HEK293 (cell line): ENCODE data around the gene PCSK6.

Source experiments
- CTCF ChIA-PET: fragments of 350-600 bp; formaldehyde crosslinking; extraction: SDS; loops from one replicate; lab custom pipeline; 2021; ENCODE audit warnings: antibody characterized with exemption; lab: Yijun Ruan, JAX
- POLR2A ChIA-PET: fragments of 300-600 bp; formaldehyde crosslinking; extraction: SDS; loops from one replicate; lab custom pipeline; 2020; ENCODE audit warnings: antibody characterized with exemption, inconsistent platforms; lab: Yijun Ruan, JAX
- H3K27ac ChIP-seq: fragments of 200-500 bp; sonication (Bioruptor generic); 2 replicates; pipeline ENCODE4 v1.5.1; 2014; ENCODE audit warnings: low read depth, low read length, control low read depth, inconsistent platforms; ENCODE audit errors: extremely low read depth
- H3K36me3 ChIP-seq, 2 experiments: fragments of 200-500 bp in 1 of 2; sonication (Bioruptor generic) in 1 of 2; 1 replicate in 1 of 2; 2 replicates in 1 of 2; pipeline ENCODE4 v1.5.1; 2014 to 2017; ENCODE audit warnings: inconsistent platforms in 2 of 2, low read length in 2 of 2; ENCODE audit not compliant: control insufficient read depth in 2 of 2, insufficient read depth in 1 of 2
- H3K4me1 ChIP-seq: fragments of 200-500 bp; sonication (Bioruptor generic); 2 replicates; pipeline ENCODE4 v1.5.1; 2014; ENCODE audit warnings: mild to moderate bottlenecking, low read length, inconsistent platforms; ENCODE audit not compliant: control insufficient read depth, insufficient read depth
- H3K4me3 ChIP-seq: 2 replicates; pipeline ENCODE4 v1.5.1; 2011; ENCODE audit warnings: low read depth, mild to moderate bottlenecking, control low read depth, low read length, moderate library complexity
- H3K9me3 ChIP-seq: fragments of 200-500 bp; sonication (Bioruptor generic); 2 replicates; pipeline ENCODE4 v1.5.1; 2014; ENCODE audit warnings: low read depth, low read length, inconsistent platforms; ENCODE audit not compliant: control insufficient read depth, insufficient read depth
- EGR2 ChIP-seq: fragments of 450-650 bp; formaldehyde crosslinking; IDR thresholded peaks from 2 replicates; pipeline ENCODE4 v1.5.1; 2016; ENCODE audit warnings: low read depth, missing biosample characterization, missing genetic modification characterization
- INSM2 ChIP-seq: fragments of 450-650 bp; formaldehyde crosslinking; IDR thresholded peaks from 2 replicates; pipeline ENCODE4 v1.5.1; 2016; ENCODE audit warnings: missing biosample characterization, missing genetic modification characterization
- KLF10 ChIP-seq: fragments of 450-650 bp; IDR thresholded peaks from 2 replicates; pipeline ENCODE4 v1.5.1; 2018; ENCODE audit warnings: missing biosample characterization, mild to moderate bottlenecking, missing genetic modification characterization
- PATZ1 ChIP-seq: fragments of 450-650 bp; formaldehyde crosslinking; IDR thresholded peaks from 2 replicates; pipeline ENCODE4 v1.5.1; 2016; ENCODE audit warnings: missing biosample characterization, missing genetic modification characterization
- RBAK ChIP-seq: fragments of 450-650 bp; formaldehyde crosslinking; IDR thresholded peaks from 2 replicates; pipeline ENCODE4 v1.5.1; 2016; ENCODE audit warnings: missing biosample characterization, missing genetic modification characterization
- SCRT1 ChIP-seq: fragments of 450-650 bp; formaldehyde crosslinking; IDR thresholded peaks from 2 replicates; pipeline ENCODE4 v1.5.1; 2016; ENCODE audit warnings: missing biosample characterization, missing genetic modification characterization, borderline replicate concordance
- TCF7L2 ChIP-seq: IDR thresholded peaks from 2 replicates; pipeline ENCODE4 v1.6.1; 2011; ENCODE audit warnings: low read depth, mild to moderate bottlenecking, inconsistent platforms, low read length, moderate library complexity, borderline replicate concordance
- ZBTB21 ChIP-seq: fragments of 450-650 bp; formaldehyde crosslinking; IDR thresholded peaks from 2 replicates; pipeline ENCODE4 v1.5.1; 2017; ENCODE audit warnings: missing biosample characterization, missing genetic modification characterization
- ZBTB26 ChIP-seq: fragments of 450-650 bp; formaldehyde crosslinking; optimal IDR thresholded peaks from 2 replicates; pipeline ENCODE3; 2016; ENCODE audit warnings: missing biosample characterization, mild to moderate bottlenecking, missing genetic modification characterization
- ZIC2 ChIP-seq: fragments of 450-650 bp; formaldehyde crosslinking; IDR thresholded peaks from 2 replicates; pipeline ENCODE4 v1.5.1; 2016; ENCODE audit warnings: missing biosample characterization, missing genetic modification characterization
- ZNF140 ChIP-seq: fragments of 450-650 bp; formaldehyde crosslinking; IDR thresholded peaks from 2 replicates; pipeline ENCODE4 v1.5.1; 2016; ENCODE audit warnings: missing biosample characterization, missing genetic modification characterization
- ZNF155 ChIP-seq: fragments of 450-650 bp; formaldehyde crosslinking; IDR thresholded peaks from 2 replicates; pipeline ENCODE4 v1.5.1; 2016; ENCODE audit warnings: missing biosample characterization, missing genetic modification characterization
- ZNF23 ChIP-seq: fragments of 450-650 bp; formaldehyde crosslinking; IDR thresholded peaks from 2 replicates; pipeline ENCODE4 v1.5.1; 2016; ENCODE audit warnings: missing biosample characterization, missing genetic modification characterization, borderline replicate concordance
- ZNF24 ChIP-seq: fragments of 450-650 bp; formaldehyde crosslinking; IDR thresholded peaks from 2 replicates; pipeline ENCODE4 v1.5.1; 2016; ENCODE audit warnings: missing biosample characterization, missing genetic modification characterization
- ZNF248 ChIP-seq: fragments of 450-650 bp; formaldehyde crosslinking; IDR thresholded peaks from 2 replicates; pipeline ENCODE4 v1.5.1; 2017; ENCODE audit warnings: missing biosample characterization, missing genetic modification characterization
- ZNF341 ChIP-seq: fragments of 450-650 bp; formaldehyde crosslinking; IDR thresholded peaks from 2 replicates; pipeline ENCODE4; 2016; ENCODE audit warnings: low read depth, missing biosample characterization, missing genetic modification characterization
- ZNF354C ChIP-seq: fragments of 450-650 bp; formaldehyde crosslinking; IDR thresholded peaks from 2 replicates; pipeline ENCODE4 v1.5.1; 2016; ENCODE audit warnings: missing biosample characterization, missing genetic modification characterization, low read depth, borderline replicate concordance
- ZNF362 ChIP-seq: fragments of 450-650 bp; formaldehyde crosslinking; IDR thresholded peaks from 2 replicates; pipeline ENCODE4 v1.5.1; 2016; ENCODE audit warnings: missing biosample characterization, missing genetic modification characterization
- ZNF416 ChIP-seq: fragments of 450-650 bp; formaldehyde crosslinking; IDR thresholded peaks from 2 replicates; pipeline ENCODE4 v1.5.1; 2016; ENCODE audit warnings: missing biosample characterization, missing genetic modification characterization
- ZNF433 ChIP-seq: fragments of 450-650 bp; formaldehyde crosslinking; IDR thresholded peaks from 2 replicates; pipeline ENCODE4 v1.5.1; 2016; ENCODE audit warnings: missing biosample characterization, missing genetic modification characterization, low read depth
- ZNF548 ChIP-seq: fragments of 450-650 bp; formaldehyde crosslinking; IDR thresholded peaks from 2 replicates; pipeline ENCODE4 v1.5.1; 2016; ENCODE audit warnings: missing biosample characterization, missing genetic modification characterization
- ZNF600 ChIP-seq: fragments of 450-650 bp; formaldehyde crosslinking; IDR thresholded peaks from 2 replicates; pipeline ENCODE4 v1.5.1; 2016; ENCODE audit warnings: missing biosample characterization, missing genetic modification characterization
- ZNF639 ChIP-seq: fragments of 450-650 bp; formaldehyde crosslinking; IDR thresholded peaks from 2 replicates; pipeline ENCODE4 v1.5.1; 2016; ENCODE audit warnings: missing biosample characterization, missing genetic modification characterization
- ZNF664 ChIP-seq: fragments of 450-650 bp; formaldehyde crosslinking; IDR thresholded peaks from 2 replicates; pipeline ENCODE4 v1.5.1; 2016; ENCODE audit warnings: missing biosample characterization, missing genetic modification characterization
- ZNF677 ChIP-seq: fragments of 450-650 bp; IDR thresholded peaks from 2 replicates; pipeline ENCODE4 v1.5.0; 2018; ENCODE audit warnings: missing biosample characterization, mild to moderate bottlenecking, missing genetic modification characterization, moderate library complexity
- ZSCAN30 ChIP-seq: fragments of 450-650 bp; IDR thresholded peaks from 2 replicates; pipeline ENCODE4 v1.5.1; 2018; ENCODE audit warnings: missing biosample characterization, mild to moderate bottlenecking, missing genetic modification characterization, moderate library complexity

The PCSK6 gene

GRCh38 chr15:101332061-101332467, 157.4 kb downstream of the PCSK6 start:
- TF ChIP-seq ZNF433 (tag by site-specific recombination) (no peak), ZNF677 (tag by site-specific recombination) (no peak), ZNF248 (tag by site-specific recombination) (no peak), ZNF354C (tag by site-specific recombination) (no peak), ZSCAN30 (tag by site-specific recombination) (no peak), ZNF664 (tag by site-specific recombination) (no peak), ZNF639 (tag by site-specific recombination) (no peak), SCRT1 (tag by site-specific recombination) (no peak), ZNF600 (no peak), ZNF155 (tag by site-specific recombination) (no peak), ZNF341 (tag by site-specific recombination) (no peak), ZNF548 (tag by site-specific recombination) (no peak), TCF7L2 (no peak), RBAK (tag by site-specific recombination) (no peak), INSM2 (tag by site-specific recombination) (no peak), ZIC2 (tag by site-specific recombination) (no peak), ZNF24 (tag by site-specific recombination) (no peak), ZBTB21 (tag by site-specific recombination) (no peak), ZNF416 (no peak)
- TF ChIP-seq, all 188 proteins: peak for 0

GRCh38 chr15:101329867-101330380, 159.6 kb downstream of the PCSK6 start:
- no peak overlapping the region for H3K27ac ChIP-seq
- no peaks in the 10 kb centered on the region for H3K4me1 ChIP-seq
- no peaks in the 10 kb centered on the region for H3K9me3 ChIP-seq
- CTCF ChIA-PET: no interaction called here
- H3K4me3 ChIP-seq: no peak overlapping the region
- H3K36me3 ChIP-seq: peaks cover 0 to 50% of the 10 kb centered on the region in 2 experiments; a peak in 1 of 3 replicates
- POLR2A ChIA-PET: no interaction called here
- TF ChIP-seq KLF10 (tag by site-specific recombination) (no peak), ZNF140 (tag by site-specific recombination) (no peak), ZNF362 (tag by site-specific recombination) (no peak), EGR2 (no peak), INSM2 (tag by site-specific recombination) (no peak), PATZ1 (no peak), ZBTB26 (tag by site-specific recombination) (no peak), ZNF23 (tag by site-specific recombination) (no peak)

More at GRCh38 chr15:101332061-101332467, 157.4 kb downstream of the PCSK6 start:
- peaks cover 0 to 31% of the 10 kb centered on the region in 2 experiments; a peak in 1 of 3 replicates for H3K36me3 ChIP-seq
- H3K4me1 ChIP-seq: no peaks in the 10 kb centered on the region
- ChIA-PET POLR2A (no interaction called here), CTCF (interaction anchor here (0.6 to 2.6 kb wide), 2 partner anchors 245 to 309 kb away, joined by 3 to 13 read pairs; no protein-coding TSS in a partner anchor)
- no peak overlapping the region for H3K27ac ChIP-seq
- no peaks in the 10 kb centered on the region for H3K9me3 ChIP-seq
- no peak overlapping the region for H3K4me3 ChIP-seq
